Measurements from ENCODE around the gene MMP28.
A peak's percentile ranks its signal among the peaks of the same experiment; 100 is the strongest.

The MMP28 gene

DNA sequence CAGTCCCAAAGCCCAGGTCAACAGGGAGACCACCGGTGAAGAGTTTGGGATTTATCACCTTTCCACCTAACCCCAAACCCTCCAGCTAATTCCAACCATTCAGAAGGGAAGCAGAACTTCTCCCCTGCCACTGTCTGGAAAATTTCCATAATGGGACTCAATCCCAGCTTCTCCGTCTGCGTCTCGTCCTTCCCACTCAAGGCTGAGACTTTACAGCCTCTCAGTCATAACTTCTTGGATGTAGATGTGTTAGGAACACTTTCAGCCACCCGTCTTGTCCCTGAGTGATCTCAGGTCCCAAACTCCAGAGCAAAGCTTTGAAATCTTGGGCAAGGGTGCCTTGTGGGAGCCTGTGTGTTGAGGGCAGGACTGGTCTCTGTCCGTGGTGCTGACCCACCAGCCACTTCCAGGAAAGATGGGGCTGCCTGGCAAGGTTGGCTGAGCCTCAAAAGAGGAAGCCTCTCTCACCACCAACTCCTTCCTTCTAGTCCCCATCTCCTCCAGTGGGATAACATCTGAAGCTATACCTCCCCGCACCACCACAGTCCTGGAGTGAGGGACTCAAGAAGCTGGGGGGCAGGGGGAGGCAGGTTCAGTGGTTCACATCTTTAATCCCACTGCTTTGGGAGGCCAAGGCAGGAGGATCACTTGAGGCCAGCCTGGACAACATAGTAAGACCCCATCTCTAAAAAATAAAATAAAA lies 51.7 kb downstream of the MMP28 start:
- DNase-seq (ENCODE audit: low spot score), result peak; percentile 35

DNA sequence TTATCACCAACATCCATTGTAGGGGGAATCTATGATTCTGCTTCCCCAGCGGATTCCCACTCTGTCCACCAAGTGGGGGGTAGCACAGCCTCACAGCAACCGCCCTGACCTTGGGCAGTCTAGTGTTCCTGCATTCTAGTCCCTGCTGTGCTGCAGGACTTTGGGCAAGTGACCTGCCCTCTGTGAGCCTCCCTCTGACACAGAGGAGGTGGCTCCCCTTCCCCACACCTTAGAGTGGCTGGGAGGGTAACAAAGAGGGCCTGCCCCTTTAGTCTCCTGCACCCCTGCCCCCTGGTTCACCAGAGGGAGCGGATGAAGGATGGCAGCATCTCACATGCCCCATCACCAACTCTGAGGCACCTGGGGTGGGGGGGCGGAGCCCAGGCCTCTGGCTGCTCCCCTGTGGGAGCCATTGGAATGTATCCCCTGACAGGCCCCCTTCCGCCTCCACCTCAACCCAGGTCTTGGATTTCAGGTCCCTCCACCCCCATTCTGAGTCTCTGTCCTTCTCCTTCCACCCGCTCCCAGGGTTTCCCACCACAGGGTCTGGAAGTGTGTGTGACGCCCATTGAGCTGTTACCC lies 52.5 kb downstream of the MMP28 start:
- DNase-seq (ENCODE audit: low spot score), result no peak

DNA sequence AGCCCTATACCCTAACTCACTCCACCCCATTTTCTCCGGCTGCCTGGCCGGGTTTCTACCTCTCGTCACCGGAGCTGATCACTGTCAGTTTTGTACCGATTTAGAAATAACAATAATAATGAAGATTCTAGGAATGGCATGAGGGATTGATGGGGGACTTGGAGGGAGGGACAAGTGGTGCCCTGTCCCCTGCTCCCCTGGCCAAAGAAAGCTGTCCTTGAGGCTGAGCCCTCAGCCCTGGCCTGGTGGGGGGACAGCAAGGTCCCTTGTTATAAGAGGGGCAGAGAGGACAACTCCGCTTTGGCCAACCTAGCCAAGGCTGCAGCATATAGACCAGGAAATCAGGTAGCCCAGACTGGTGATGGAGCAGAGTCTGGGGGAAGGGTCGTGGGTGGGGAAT lies 52.9 kb downstream of the MMP28 start:
- DNase-seq (ENCODE audit: low spot score), result no peak

DNA sequence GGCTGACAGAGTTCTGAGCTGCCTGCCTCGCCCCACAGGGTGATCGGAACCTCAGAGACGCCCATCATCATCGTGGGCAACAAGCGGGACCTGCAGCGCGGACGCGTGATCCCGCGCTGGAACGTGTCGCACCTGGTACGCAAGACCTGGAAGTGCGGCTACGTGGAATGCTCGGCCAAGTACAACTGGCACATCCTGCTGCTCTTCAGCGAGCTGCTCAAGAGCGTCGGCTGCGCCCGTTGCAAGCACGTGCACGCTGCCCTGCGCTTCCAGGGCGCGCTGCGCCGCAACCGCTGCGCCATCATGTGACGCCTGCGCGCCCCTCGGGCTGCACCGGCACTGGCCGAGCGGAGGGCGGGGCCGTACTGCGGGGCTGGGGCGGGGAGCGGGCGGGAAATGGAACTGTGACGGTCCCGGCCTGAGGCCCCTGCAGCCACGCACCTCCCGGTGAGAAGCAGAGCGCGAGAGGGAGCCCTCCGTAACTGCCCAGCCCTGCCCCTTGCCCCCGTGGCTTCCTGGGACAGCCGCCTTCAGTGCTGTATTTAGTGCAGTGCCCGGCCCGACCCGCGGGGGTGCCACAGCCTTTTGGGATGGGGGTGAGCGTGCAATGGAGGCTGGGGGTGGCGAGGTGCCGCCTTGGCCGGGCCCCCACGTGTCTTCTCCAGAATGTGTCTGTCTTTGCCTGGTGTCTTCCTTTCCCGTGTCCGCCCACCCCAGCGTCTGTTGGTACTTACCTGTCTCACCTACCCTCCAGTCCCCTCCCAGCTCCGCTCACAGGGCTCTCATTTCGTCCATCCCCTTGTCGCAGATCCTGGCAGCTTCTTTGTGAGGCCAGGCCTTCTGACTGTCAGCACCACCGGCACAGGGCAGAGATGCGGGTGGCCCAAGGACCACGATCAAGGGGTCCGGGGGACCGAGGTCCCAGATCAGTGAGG lies 54.2 kb downstream of the MMP28 start:
- no peak for DNase-seq (ENCODE audit: low spot score)

DNA sequence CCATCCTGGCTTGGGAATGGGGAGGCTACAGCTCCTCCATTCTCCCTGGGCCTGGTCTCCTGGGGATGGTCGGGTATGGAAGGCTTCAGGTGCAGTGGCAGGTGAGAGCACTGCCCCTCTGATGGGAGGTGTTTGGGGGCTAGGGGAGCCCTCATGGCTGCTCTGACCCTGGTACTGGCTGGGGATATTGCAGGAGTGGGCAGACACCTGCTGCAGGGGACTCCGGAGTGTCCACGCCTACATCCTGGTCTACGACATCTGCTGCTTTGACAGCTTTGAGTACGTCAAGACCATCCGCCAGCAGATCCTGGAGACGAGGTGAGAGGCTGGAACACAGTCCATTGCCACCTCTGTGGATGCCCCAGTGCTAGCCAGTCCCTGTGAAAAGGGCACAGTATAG lies 55.2 kb downstream of the MMP28 start:
- DNase-seq (ENCODE audit: low spot score), result no peak

DNA sequence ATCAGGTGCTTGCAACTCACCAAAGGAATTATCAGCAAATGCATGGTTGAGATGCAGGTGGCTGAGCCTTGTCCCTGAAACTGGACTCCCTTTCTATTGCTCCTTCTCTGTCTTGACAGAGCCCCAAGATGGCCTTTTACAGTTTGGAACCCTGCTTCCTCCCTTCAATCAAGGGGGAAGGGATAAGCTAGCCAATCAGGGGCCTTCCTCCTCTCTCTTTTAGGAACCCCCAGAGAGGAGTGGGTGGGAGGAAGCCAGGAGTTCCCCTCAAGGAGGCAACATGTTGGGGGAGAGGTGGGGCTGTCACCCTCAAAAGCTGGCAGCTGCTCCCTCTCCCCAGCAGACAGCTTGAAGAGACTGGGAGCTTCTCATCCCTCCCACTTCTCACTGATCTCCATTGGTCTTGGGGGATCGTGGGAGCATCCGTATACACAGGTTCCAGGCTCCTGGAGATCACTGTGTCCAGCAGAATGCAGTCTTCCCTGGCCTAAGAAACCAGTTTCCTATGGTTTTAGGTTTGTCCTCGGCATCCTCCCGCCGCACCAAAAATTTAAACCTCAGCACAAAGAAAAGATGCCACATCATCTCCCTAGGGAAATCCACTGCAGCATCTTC lies 56.8 kb downstream of the MMP28 start:
- DNase-seq (ENCODE audit: low spot score), result no peak

DNA sequence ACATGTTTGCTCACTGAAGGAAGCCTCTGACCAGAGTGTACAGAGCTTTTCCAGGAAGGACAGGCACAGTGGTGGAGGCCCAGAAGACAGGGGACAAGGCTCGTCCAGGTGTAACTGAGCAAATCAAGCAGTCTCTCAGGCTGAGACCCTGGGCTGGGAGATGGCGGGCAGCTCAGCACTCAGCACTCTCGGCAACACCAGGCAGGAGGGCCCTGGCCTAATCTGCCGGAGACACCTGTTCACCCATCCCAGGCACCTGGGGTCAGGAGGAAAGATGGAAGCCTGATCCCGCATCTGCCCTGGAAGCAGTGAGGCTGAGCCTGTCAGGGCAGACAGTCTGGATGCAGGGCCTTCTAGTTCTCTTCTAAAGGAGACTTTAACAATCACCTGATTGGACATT lies 59.2 kb downstream of the MMP28 start:
- DNase-seq (ENCODE audit: low spot score), result no peak

DNA sequence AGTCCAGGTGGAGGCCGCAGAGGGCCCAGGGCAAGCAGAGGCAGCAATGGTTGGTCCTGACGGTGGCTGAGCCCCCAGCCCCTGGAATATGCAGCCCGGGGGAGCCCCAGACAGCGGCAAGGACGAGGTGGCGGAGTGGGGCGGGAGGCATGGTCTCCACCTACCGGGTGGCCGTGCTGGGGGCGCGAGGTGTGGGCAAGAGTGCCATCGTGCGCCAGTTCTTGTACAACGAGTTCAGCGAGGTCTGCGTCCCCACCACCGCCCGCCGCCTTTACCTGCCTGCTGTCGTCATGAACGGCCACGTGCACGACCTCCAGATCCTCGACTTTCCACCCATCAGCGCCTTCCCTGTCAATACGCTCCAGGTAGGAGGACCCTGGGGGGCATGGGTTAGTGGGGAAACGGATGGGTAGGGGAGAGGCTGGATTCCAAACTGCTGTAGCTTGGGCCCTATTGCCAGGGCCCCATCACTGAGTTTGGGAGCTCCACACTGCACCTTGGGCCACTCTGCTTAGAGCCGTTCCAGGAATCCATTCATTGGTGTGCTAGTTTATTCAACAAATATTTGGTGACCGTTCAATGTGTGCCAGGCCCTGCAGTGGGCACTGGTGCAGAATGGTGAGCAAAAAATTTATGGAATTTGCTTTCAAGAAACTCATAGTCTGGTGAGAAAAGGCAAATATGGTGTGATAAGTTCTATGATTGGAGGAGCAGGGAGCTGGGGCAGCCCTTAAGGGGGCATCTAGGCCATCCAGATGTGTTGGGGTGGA lies 60.2 kb downstream of the MMP28 start:
- no peak for DNase-seq (ENCODE audit: low spot score)

DNA sequence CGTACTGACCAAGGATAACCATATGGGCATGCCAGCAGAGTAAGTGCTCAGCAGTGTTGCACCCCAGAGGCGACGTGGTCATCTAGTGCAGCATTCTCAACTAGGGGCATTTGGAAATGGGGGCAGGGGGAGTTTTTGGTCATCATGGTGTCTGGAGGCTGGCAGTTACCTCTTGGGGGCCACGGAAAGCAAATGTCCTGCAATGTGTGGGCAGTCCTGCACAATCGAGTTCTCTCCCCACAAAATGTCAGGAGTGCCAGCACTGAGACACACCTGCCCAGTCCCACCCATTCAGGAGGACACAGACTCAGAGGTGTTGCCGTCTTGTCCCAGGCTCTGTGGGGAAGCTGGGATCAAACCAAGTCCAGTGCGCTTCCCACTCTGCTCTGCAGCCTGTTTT lies 61.0 kb downstream of the MMP28 start:
- DNase-seq (ENCODE audit: low spot score), result no peak

DNA sequence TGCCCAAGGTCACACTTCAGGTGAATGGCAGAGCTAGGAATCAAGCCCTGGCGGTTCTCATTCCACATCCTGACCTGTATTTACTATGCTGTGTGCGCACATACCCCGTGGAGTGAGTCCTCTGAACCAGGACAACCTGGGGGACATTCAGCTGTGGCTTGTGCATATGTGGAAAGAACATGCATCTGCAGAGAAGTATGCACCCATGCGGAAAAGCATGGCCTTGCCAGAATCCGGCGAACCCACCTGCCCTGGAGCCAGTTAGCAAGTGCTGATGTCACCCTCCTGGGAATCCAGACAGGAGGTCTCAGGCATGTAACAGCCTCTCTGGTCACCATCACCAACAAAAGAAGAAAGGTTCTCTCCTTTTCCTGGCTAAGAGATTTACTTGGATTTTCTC lies 62.1 kb downstream of the MMP28 start:
- no peak for DNase-seq (ENCODE audit: low spot score)

DNA sequence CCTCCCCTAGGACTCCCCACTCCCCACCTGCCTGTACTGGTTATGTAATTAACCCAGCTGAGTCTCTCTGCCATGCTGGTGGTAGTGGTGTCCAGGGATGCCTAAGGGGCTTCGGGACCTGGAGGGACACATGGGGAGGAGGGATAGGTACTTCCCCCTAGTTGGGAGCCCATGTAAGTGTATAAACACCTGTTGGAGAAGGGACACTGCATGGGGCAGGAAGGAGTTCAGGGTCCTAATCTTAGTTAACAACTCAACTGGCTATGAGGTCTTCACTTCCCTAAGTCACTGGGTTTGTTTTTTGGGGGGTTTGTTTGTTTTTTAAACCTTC lies 62.7 kb downstream of the MMP28 start:
- DNase-seq (ENCODE audit: low spot score), result no peak

DNA sequence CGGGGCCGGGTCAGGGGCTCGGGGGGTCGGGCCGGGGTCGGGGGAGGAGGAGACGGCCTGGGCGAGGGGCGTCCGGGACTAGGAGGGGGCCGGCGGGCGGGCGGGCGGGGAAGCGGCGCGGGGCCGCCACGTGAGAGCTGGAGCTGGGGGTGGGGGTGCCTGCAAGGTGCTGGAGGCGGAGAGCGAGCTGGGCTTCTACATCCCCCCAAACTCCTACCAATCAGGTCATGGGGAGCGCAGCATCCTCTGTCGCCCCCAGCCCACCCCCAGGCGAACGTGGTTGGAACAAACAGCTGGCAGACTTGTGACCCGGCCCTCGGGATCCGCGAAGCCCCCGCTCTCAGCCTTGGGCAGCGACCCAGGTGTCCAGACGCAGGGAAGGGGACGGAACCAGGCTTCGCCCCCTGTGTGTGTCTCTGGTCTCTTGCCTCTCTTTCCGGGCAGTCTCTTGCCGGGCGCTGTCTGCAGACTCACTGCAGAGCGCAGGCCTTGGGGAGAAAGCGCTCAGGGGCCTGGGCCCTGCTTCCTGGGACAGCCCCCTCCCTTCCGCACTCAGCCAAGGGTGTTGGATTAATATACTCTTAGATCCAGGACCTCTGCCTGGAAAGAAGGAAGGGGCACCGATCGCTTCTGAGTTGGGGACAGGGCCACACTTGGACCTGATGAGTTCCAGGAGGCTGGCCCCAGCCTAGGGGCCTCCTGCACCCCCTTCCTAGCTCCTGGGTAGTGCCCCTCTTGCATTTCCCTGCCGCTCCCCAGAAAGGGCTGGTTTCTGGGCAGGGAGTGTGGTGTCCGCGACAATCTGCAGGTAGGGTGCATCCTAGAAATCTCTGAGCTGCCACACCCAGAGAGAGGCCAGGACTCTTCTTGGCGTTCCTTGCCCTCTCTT lies 63.3 kb downstream of the MMP28 start:
- DNase-seq (ENCODE audit: low spot score), result no peak

DNA sequence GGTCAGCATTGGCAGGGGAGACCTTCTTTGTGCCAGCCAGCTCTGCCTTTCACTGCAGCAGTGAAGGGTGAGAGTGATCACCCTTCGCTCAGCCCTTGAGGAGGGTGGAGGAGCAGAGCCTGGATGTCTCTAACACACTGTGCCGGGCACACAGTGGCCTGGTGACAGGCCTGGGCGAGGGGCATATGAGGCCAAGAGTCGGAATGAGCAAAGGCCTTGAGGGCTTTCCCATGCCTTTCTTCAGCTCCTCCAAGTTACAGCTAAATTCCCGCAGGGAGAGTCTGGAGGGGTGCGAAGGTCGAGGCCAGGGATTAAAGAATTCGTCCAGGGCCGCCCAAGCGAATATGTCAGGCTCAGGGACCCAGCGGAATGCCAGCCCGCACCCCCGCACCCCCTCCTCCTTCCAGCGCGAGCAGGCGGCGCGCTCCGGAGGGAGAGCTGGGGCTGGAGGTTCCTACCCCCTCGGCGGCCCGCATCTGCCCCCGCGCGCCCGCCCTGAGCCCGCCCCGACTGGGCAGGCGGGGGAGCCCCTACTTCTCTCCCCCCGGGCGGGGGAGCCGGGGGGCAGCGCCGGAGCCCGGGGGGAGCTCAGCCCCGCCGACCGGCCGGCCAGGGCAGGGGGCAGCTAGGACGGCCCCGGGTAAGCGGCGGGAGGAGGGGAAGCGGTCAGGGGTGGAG lies 64.1 kb downstream of the MMP28 start, which contains the start of gene RASL10B:
RASL10B (plus strand) TSS at position 401 of the 678 bp plus-strand sequence. CDS start 3,546 bp downstream, outside the sequence.
- peak; percentile 63 for DNase-seq (ENCODE audit: low spot score)

DNA sequence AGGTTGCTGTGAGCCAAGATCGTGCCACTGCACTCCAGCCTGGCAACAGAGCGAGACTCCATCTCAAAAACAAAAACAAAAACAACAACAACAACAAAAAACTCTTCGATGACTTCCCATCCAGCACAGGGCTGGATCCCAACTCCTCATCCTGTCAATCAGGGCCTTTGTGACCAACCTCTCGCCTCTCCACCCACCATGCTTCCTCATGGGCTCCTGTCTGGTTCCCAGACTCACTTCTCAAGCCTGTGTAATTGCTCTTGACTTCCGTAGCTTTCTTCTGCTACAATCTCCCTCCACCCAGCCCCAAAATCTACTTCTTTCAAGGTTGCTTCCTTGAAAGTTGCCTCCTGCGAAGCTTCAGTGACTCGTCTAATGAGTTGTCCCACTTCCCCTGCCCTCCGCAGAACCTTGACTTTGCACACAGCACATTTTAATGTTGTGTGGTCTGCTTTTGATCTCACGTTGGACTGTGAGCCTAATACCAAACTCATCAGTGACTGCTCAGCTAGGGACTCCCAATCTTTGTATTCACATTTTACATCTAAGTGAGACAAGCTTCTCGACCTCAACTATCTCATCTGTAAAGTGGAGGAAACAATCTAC lies 64.9 kb downstream of the MMP28 start:
- DNase-seq (ENCODE audit: low spot score), result no peak

DNA sequence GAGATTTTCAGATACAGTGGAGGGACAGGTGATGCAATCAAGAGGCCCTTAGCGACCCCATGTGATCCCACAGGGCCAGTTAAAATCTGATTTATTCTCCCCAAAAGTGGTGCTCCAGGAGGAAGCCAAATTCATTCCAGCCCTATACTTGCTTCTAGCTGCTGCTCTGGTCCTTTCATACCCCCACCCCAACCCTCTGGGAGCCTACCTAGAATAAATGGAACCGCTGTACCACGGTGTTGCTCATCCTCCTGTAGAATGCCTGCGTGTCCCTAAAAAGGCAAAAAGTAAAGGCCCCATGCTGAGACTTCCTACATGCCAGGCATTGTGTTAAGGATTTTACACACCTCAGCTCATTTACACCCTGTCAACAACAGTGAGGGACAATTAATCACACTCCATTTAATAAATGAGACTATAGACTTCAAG lies 66.0 kb downstream of the MMP28 start:
- DNase-seq (ENCODE audit: low spot score), result no peak

DNA sequence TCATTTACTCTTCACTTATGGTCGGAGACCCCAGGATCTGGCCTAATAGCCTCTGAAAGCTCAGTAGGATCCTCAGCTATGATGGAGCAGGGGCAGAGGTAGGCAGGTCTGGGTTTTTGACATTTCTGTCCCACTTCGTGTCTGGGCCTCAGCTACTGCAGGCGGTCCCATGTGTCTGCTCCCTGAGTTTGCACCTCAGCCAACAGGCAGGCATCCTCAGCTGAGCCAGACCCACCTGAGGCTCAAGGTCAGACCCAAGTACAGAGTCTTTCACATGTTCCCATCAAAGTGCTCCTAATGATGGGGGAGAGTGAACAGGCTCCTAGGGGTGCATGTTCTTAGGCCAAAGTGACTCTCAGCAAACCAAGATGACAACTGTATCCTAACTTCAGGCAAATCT lies 66.9 kb downstream of the MMP28 start:
- DNase-seq (ENCODE audit: low spot score), result no peak

DNA sequence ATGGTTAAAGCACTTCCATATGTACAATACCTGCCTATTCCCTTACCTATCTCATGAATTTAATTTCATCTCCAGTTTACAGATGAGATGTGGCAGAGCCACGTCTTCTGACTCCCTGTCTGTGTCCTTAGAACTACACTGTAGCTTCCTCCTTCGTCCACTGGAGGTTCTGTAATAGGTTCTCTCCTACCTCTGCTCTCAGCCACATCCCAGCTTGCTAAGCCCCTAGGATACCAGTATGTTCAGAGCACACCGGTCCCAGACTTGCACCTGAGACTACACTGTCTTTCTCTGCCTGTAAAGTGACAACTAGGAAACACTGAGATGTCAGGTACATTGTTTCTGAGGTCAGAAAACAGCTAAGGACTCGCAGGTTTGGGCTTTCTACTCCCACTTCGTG lies 67.8 kb downstream of the MMP28 start:
- DNase-seq (ENCODE audit: low spot score), result no peak

DNA sequence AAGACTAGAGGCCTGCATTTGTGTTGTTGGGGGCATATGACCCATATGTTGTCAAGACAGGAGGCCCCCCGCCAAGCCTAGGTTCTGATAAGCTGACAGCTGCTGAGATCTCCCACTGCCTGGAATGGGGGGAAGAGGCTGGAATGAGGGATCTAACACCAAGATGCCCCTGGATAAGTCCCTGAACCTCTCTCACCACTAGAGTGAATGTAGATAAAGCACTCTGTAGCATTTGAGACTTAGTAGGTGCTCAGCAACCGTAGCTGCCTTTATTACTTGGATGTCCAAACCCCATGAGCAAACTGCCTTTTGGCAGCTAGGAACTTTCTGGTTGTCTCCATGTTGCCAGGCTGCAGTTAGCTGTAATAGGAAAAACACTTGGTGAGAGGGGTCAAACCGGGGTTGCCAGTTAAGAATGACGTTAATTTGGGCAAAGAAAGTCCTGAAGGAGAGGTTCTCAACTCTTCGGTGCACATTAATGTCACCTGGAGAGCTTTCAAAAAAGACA lies 68.4 kb downstream of the MMP28 start:
- DNase-seq (ENCODE audit: low spot score), result no peak

DNA sequence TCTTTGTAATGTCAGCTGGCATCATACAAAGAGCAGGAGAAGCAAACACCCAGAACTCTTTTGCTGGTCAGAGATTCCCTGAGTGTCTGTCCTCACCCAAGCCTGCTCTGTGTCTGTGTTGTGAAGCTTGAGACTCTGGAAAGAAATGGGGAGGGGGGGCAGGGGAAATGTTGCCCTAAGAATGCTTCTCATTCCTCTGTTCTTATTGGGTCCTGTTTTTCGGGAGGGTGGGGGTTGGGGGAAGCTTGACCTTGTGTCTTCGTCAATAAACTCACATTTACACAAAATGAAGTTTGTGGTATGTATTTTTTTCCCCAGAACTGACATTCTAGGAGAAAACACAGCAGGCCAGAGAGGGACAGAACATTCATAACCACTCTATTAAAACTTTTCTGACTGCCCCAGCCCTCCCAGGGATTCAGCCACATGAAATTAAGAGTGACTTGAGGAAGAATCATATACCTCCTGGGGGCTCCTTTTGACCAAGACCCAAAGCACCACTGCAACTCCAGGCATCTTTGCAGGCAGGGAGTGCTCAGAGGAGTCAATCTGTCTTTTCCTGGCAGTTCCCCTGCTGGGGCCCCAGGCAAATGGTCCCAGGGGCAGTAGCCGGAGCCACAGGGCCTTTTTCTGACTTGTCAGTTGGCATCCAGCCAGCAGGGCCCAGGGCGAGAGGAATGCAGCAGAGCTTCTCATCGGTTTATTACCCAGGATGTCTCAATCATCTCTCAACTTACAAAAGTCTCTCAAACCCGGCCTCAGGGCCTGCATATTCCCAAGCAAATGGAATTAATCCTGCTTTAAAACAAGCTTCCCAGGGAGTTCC lies 69.1 kb downstream of the MMP28 start:
- DNase-seq (ENCODE audit: low spot score), result no peak

Data from COLO829 (cell line).